Ovary (tissue), 3 donors: Measurements from ENCODE around the gene CDK10.

Source experiments
- CTCF ChIP-seq, 3 donors: fragments of 450-650 bp in 2 of 3; fragments of 200-600 bp in 1 of 3; IDR thresholded peaks; one replicate each; pipeline versions ENCODE4 v1.5.1 to v1.8.0; 2016 to 2022; ENCODE audit warnings: antibody characterized with exemption in 3 of 3, mild to moderate bottlenecking in 1 of 3
- EP300 ChIP-seq: sonication (generic); formaldehyde crosslinking; IDR thresholded peaks from one replicate; pipeline ENCODE4 v1.6.1; 2017; ENCODE audit warnings: antibody characterized with exemption
- donor health status: DM: no; HTN: no; CAD: no.

- TF ChIP-seq CTCF (IDR thresholded peaks at IDR 0.05) (no peak), EP300 (no peak)
Measured at GRCh38 chr16:89638455-89638854, 48.0 kb upstream of the CDK10 start.
